LNCaP clone FGC (cell line): ENCODE data around the gene MTAP.

Experiments used
- DNase-seq: peaks from one replicate; pipeline ENCODE4 v3.0.0-alpha.2; 2011; ENCODE audit warnings: low read depth
- H3K4me3 ChIP-seq: 2 replicates; pipeline ENCODE4 v1.5.1; 2011; ENCODE audit warnings: mild to moderate bottlenecking, low read depth, low read length, control low read depth
- CTCF ChIP-seq: IDR thresholded peaks from 2 replicates; pipeline ENCODE4 v1.5.1; 2012; ENCODE audit warnings: mild to moderate bottlenecking; ENCODE audit not compliant: control insufficient read depth, insufficient read depth; ENCODE audit errors: extremely low read depth

Gene MTAP

DNA sequence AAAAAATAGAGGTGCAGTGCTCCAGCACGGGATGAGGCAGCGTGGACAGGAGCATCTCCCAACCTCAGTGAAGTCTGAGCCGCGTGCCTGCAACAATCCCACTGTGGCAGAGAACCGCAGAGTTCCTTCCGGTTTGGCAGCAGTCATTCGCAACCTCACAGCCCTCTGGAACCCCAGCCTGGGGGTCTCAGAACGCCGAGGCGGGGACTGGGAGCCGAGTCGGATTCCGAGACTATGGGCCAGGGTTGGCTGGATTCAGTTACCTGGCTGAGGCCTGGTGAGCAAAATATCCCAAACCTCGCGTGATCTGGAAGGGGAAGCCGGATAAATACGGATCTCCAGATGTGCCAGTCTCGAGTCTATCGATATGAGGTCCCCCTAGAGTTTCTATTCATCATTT, 164.7 kb downstream of the MTAP start:
- no peak overlapping the region for H3K4me3 ChIP-seq
- DNase-seq: no peak
- no peak for TF ChIP-seq CTCF

GRCh38 chr9:21967702-21968101, 165.3 kb downstream of the MTAP start:
- no peak overlapping the region for H3K4me3 ChIP-seq
- TF ChIP-seq CTCF: no peak
- no peak for DNase-seq

DNA sequence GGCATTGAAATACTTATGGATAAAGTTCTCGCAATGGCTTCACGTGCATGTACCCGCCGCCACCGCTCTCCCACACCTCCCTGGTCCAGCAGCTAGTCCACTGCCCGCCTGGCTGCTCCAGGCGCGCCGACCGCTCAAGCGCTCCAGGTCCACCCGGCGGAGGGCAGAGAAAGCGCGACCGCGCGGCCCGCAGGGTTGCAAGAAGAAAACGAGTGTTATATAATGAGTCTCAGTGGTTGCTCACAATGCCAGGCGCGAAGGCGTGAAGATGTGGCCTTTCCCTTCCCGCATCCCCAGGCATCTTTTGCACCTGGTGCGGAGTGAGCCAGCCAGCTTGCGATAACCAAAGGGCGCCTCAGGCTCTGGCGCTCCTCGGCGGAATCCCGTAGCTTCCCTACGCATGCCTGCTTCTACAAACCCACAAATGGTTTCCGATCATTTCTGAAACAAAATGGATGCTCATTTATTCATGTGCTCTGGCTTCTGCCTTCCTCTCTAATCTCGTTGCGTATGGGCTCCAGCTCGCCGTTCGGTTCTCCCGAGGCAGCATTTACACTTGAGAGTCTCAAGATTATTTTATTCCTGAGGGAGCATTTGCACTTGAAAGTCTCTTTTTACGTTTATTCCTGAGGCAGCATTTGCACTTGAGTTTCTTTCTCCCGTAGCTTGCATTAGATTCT, 166.0 kb downstream of the MTAP start:
- no peak for TF ChIP-seq CTCF
- H3K4me3 ChIP-seq: no peak overlapping the region
- no peak for DNase-seq

DNA sequence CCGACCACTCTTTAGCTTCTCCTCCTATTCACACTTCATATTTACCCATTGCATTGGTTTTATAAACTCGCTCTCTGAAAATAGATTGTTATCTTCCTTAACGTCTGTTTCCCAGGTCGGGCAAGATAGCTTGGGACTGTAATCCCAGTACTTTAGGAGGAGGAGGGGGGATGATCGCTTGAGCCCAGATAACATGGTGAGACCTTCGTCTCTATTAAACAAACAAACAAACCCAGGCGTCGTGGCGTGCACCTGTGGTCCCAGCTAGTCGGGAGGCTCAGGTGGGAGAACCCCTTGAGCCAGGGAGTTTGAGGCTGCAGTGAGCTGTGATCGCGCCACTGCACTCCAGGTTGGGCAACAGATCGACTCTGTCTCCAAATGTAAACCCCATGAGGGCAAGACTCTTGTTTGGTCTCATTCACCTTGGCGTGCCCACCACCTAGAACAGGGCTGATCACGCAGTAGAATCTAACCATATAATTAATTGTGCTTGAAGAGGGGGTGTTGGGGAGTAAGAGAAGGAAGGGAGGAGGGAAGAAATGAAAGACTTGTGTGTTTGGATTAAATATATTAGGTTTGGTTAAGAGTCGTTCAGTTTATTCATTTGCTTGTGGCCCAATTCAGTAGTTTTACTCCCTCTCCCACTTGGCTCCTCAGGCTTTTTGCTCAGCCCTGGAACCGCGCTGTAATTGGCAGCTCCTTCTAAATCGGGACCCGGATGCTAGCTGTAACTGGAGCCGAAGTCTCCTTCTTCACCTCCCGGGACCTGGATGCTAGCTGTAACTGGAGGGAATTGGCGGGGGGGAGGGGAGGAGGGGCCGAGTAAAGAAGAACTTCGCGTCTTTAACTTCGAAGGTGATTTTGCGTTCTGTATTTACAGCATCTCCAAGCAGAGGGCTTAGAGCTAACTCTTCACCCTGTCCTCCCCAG, 166.8 kb downstream of the MTAP start:
- no peak for TF ChIP-seq CTCF
- no peak for DNase-seq
- H3K4me3 ChIP-seq: no peak overlapping the region

GRCh38 chr9:21969951-21970799, 167.7 kb downstream of the MTAP start:
- no peak for DNase-seq
- no peak for TF ChIP-seq CTCF
- H3K4me3 ChIP-seq: no peak overlapping the region

- no peak overlapping the region for H3K4me3 ChIP-seq
- DNase-seq: no peak
- TF ChIP-seq CTCF: no peak
These were observed 168.6 kb downstream of the MTAP start for GRCh38 chr9:21970800-21971640.
